Mesenteric fat pad (tissue), 1 donor: ENCODE measurements around the gene LHX3. TPM values are rescaled to one million over a fixed set of nuclear protein-coding genes. Genes with fewer than 3 reads are reported as not detected.

ENCODE experiments used
- DNase-seq: peaks from one replicate; pipeline ENCODE4 v3.0.0-alpha.2; 2020; ENCODE audit warnings: low spot score
- total RNA-seq: library from RNA; stranded (reverse); fragmentation: NEBNext Ultra II Directional; extraction: Animal tissue kit (Norgen Biotek cat#: 25700); gene quantifications from one replicate; pipeline ENCODE4 v1.2.1, GENCODE V29; 2021
- donor health status: DM: yes; HTN: yes; CAD: no.

Gene LHX3
- total RNA-seq, 1 donor from 2014 or later = not detected

DNA sequence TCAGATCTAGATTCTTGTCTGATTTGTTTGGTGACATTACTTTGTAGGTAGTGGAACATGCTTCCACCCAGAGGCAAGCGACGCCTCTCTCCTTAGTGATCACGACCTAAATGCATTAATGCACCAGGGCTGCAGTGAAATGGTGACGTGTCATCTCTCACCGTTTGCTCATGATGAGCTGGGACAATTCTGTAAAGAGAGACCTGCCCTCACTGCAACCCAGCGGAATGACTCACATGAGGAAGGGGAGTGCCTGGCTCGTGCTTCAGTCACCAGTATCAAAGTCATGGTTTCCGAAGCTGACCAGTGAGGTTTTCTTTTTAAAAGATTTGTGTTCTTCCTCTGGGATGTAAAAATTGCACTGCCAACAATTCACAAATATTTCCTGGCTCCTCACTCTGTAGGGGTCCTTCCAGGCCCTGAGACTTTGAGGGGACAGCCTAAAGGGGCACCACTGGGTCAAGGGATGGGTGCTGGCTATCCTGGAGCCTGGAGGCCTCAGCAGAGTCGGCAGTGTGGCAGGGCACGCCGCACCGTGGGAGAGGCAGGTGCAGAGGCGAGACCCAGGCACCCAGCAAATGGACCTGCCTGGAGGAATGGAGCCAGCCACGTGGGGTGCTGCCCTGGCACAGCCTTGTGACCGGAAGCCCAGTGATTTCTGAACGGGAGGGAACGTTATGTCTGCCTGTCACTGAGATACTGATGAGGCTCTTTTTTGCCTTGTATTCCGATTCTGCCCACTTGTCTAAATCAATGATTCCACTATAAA, 23.4 kb upstream of the LHX3 start:
- DNase-seq = no peak

- DNase-seq = no peak
Observed at GRCh38 chr9:136226680-136227407, 21.9 kb upstream of the LHX3 start.

DNA sequence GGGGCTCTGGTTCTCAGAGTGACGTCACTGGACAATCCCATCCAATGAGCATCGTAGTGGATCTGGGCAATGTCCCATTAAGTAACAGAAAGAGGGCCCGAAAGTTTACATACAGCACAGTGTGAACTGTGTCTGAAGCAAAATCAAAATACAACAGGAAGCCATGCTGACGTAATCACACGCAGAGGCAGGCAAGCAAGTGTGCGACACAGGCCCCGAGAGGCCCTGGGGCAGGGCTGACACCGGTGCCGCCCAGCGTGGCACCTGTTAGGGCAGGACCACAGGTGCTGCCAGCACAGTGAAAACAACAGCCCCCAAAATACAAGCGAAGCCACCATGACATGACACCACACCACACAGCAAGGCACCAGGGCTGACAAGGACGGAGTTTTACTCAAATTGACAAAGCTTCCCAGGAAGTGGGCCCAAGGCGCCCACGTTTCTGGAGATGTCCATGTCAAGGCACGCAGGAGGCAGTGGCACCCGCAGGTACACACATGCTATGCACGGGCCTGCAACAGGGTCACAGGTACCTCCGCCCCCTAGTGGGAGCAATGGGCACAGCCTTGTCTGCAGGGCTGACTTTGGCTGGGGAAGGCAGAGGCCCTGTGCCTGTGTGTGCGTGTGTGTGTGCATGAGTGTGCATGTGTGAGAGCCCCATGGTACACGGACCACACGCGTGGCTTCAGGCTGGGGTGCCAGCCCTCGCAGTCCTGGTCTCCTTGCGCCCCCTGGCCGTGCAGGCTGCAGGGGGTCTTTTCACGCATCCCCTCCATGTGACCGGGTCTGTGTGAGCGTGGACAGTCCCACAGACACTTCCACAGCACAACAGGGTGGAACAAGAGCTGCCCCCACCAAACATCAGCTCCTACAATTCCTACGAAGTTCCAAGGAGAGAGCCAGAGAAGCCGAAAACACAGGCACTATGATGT, 21.1 kb upstream of the LHX3 start:
- DNase-seq = no peak

DNA sequence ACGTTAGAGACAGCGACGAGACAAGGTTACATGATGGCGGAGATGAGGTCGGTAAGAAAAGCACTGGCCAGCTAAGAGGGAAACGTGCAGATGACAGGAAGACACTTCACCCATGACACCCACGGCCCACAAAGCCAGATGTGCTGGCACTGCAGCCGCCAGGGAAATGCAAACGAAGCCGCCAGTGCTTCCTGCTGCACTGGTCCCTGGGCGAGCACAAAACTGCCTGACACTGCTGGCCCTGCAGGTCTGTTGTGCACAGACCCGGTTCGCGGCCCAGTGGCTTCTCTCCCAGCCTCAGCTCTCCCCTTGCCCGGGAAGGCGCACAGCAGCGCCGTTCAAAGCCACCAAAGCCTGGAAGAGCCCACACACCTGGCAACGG, 20.4 kb upstream of the LHX3 start:
- DNase-seq = no peak

DNA sequence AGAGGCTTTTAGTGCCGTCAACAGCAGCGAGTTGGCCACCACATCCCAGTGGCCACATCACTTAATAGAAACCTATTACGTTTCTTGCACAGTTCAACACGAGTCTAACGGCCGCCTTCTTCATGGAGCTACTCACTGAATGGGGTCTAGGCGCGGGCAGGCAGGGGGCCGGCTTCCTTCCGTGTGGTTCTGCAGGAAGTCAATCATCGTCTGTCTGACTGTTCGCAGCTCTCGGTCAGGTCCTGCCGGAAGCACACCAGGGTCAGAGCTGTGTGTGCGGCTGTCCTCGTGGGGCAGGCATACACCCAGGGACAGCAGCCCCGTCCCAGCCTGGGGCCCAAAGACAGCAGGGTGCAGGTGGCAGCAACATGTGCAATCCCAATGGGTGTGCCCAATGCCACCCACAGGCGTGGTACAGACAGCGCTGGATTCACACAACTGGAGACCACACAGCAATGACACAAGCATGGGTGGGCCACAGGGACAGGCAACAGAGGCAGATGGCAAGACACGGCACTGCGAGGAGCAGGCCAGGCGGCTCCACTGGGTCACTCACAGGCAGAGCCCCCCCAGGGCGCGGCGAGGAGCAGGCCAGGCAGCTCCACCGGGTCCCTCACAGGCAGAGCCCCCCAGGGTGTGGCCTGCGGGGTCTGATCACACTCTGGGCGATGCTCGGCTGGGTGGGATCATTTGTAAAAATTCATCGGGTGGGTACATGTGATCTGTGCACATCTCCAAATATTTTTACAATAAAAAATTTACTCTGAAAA, 19.1 kb upstream of the LHX3 start:
- no peak for DNase-seq

DNA sequence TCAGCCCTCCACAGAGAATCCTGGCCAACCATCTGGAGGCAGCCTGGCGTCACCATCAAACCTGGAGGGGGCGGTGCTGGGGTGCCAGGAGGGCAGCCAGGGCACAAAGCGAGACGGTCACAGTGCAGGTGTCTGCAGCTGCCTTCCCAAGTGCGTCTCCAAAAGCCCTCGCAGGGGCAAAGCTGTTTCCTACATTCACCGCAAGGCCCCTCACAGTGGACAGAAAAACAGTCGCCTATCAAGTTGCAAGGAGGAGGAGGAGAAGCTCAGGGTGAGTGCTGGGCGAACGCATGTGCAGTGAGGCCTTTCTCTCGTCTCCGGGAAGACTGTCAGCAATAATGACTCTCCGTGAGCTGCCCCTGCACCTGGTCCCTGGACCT, 18.0 kb upstream of the LHX3 start:
- no peak for DNase-seq

GRCh38 chr9:136222166-136222905, 17.4 kb upstream of the LHX3 start:
- no peak for DNase-seq

DNA sequence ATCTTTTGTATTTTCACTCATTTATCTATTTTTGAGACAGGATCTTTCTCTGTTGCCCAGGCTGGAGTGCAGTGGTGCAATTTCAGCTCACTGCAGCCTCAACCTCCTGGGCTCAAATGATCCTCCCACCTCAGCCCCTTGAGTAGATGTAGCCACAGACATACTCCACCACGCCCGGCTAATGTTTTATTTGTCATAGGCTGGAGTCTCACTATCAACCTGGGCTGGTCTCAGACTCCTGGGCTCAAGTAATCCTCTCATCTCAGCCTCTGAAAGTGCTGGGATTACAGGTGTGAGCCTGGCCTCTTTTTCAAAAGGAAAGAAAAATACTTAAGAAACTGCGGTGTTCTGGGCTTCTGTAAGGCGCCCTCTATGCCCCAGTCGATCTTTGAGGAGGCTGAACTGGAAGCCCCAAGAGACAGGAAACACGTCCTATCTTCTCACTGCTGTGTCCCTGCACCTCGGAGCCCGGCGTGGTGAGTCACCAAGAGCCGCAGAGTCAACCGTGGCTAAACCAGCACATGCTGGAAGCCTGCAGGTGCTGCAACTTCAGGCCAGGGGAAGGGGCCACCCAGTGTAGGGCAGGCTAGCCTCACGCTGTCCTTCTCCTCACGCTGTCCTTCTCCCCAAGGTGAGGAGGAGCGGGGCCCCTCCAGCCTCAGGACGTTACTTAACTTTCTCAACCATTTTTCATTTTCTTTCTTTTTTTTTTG, 15.2 kb upstream of the LHX3 start:
- DNase-seq = no peak

GRCh38 chr9:136219276-136219675, 14.3 kb upstream of the LHX3 start:
- DNase-seq = no peak

DNA sequence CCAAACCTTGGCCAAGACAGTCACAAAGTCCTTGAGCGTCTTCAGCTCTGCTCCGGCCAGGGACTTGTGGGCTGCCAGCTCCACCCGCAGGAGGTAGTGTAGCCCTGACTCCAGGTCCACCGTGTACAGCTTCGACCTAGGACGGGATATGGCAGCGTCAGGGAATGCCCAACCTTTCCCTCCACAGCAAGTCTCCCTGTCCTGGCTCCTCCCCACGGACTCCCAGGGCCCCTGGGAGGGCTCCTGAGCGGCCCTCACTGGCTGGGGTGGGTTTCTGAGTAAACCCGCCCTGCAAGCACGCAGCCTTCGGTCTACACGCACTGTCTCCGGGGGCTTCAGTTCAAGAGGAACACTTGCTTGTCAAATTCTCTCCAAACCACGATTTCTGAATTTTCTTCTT, 13.7 kb upstream of the LHX3 start:
- DNase-seq = no peak

DNA sequence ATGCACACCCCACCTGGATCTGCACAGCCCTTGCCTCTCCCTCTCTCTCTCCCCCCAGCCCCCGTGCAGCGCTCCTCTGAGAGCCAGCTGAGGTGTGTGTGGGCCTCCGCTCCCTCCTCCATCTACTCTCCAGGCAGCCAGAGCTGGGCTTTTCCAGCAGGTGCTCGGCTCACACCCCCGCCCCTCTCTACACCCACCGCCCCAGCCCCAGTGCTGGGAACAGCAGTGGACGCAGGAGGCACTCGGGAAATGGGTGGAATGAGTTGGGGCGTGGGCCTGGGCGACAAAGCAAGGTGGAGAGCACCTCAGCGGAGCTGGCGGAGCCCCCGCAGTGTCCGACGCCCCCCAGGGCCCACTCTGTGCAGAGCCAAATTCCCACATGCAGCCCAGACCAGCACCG, 13.3 kb upstream of the LHX3 start:
- DNase-seq = no peak

- DNase-seq = no peak
Observed at GRCh38 chr9:136216541-136217244, 11.8 kb upstream of the LHX3 start.

DNA sequence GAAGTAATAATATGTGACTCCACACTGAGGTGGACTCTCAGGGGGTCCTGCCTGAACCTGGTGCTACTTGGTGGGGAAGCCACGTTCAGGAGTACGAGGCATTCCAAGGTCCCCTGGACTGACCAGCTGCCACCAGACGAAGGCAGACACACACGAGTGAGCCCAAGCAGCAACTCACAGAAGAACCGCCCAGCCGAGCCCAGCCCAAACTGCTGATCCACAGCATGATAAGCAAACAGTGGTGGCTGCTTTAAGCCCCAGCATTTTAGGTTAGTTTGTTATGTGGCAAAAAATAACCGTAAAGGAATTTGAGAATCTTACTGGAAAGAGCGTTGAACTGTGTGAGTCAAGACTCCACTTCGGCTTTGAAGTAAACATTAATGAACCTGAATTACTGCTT, 8.8 kb upstream of the LHX3 start:
- no peak for DNase-seq

DNA sequence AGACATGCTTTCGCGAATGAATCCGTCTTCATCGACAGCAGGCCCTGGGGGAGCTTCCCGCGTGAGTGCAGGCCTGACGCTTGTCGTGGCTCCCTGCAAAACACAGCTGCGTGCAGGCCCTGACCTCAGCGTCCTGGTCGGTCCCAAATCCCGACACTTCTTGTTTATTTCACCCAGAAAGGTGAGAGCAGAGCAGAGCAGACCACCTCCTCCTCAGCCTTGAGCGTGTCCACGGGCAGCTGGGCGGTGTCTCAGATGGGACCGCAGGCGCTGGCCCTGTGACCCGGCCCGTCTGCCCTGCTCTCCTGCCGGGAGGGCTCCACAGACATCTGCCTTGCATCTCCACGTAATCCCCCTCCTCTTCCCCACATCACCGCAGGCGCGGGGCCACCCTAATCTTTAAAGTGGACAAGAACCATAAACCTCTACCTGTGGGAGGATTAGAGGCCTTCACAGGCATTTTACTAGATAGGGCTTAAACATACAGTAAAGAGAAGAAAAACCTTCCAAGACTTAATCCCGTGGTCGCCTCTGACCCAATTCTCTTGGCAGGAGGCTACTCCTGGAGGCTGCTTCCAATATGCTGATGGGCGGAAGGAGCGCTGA, 7.5 kb upstream of the LHX3 start:
- no peak for DNase-seq

DNA sequence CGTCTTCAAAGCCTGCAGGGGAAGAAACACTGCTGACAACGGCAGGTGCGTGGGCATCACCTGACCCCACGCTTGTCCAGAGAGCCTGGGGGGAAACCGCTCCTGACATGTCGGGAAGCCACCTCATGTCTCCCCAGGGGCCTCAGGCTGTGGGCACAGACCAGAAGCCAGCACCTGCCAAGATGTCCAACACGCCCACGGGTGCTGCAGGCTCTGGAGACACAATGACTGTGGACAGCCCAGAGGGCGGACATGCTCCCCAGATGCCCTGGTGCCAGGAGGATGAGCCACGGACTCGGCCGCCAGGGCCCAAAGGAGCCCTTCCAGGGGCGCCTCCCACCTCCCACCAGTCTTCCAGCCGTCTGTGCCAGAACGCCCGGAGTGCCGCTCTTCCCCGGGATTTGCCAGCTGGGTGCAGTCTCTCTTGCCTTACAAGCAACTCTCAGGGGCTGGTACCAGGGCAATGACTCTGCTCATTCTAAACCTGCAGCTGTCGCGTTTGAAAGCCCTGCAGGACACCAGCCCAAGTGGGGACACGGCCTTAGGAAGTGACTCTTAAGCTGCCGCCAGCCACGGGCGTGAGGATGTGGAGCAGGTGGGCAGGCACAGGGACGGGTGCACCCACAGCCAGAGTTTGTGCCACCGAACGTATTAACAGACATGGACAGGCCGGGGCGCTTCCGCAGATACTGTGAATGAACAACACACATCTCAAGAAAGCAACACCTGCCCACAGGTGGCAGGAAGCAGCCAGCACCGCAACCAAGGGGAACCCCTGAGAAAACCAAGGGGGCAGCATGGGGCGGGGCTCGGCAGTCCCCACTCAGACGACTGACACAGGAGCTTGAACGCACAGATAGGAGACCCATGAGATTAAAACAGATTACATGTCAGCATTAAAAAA, 6.8 kb upstream of the LHX3 start:
- DNase-seq = no peak

- no peak for DNase-seq
Observed at GRCh38 chr9:136211006-136211405, 6.1 kb upstream of the LHX3 start.

DNA sequence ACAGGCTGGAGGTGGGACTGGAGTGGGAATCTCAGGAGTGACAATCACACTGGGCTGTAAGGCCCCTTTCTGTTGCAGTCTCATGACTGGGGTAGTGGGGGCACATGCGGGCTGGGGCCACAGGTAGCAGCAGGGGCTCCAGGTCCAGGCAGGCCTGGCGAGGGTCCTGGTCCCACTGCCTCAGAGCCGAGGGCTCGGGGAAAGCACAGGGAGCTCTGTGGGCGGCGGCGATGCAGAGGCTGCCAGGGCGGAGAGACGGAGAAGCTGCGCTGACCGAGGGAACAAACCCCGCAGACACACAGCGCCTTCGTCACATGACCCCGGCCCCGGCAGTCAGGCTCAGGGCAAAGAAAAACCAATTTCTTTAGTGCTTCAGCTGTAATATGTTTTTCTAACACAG, 5.3 kb upstream of the LHX3 start:
- DNase-seq = no peak

- DNase-seq = no peak
Observed at GRCh38 chr9:136209786-136210185, 4.9 kb upstream of the LHX3 start.
